ENCODE results near the gene TJP3.

Gene TJP3

GRCh38 chr19:3679138-3679537, 29.0 kb upstream of the TJP3 start:
- no peak overlapping the region for H3K27ac ChIP-seq
- TF ChIP-seq, protein P1, sequence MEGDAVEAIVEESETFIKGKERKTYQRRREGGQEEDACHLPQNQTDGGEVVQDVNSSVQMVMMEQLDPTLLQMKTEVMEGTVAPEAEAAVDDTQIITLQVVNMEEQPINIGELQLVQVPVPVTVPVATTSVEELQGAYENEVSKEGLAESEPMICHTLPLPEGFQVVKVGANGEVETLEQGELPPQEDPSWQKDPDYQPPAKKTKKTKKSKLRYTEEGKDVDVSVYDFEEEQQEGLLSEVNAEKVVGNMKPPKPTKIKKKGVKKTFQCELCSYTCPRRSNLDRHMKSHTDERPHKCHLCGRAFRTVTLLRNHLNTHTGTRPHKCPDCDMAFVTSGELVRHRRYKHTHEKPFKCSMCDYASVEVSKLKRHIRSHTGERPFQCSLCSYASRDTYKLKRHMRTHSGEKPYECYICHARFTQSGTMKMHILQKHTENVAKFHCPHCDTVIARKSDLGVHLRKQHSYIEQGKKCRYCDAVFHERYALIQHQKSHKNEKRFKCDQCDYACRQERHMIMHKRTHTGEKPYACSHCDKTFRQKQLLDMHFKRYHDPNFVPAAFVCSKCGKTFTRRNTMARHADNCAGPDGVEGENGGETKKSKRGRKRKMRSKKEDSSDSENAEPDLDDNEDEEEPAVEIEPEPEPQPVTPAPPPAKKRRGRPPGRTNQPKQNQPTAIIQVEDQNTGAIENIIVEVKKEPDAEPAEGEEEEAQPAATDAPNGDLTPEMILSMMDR (conservative IDR thresholded peaks at IDR 0.05; ENCODE audit: low read depth), result no peak
- CTCF ChIA-PET, result no interaction called here
- no peak for DNase-seq (ENCODE audit: low spot score)
- POLR2A ChIA-PET (ENCODE audit: low non-redundant PET), result no interaction called here

DNA sequence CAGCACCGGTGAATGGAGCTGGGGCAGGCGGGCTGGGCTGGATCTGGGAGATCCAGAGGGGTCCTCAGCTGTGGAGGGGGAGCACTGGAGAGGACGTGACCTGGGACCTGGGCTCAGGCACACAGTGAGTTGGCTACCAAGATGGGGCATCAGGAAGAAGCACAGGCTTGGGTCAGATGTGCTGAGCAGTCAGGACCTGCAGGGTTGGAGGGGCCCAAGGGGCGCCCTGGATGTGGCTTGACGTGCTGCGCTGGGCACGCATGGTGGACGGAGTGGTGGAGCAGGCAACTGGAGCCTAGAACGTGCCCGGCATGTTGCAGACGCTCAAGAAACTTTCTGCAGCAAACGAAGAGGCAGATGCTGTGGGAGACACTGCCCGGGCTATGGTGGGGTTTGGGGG, 28.6 kb upstream of the TJP3 start:
- no peak for DNase-seq (ENCODE audit: low spot score)
- TF ChIP-seq, protein P1 (conservative IDR thresholded peaks at IDR 0.05; ENCODE audit: low read depth), result no peak
- POLR2A ChIA-PET (ENCODE audit: low non-redundant PET), result no interaction called here
- CTCF ChIA-PET, result no interaction called here
- no peak overlapping the region for H3K27ac ChIP-seq

DNA sequence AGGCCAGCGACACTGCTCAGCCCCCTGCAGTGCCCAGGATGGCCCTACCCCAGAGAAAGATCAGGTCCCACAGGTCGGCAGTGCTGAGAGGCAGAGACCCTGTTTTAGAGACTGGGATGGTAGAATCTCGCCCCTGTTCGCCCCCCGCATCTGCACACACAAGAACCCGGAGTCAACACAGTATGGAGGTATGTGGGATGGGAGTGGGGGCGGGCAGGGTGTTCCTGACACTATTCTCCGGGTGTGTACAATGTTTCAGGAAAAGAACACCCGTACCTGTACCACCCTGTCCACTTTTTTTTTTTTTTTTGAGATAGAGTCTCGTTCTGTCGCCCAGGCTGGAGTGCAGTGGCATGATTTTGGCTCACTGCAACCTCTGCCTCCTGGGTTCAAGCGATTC, 27.2 kb upstream of the TJP3 start:
- no peak overlapping the region for H3K27ac ChIP-seq
- ChIA-PET CTCF (no interaction called here), POLR2A (ENCODE audit: low non-redundant PET) (no interaction called here)
- DNase-seq (ENCODE audit: low spot score), result no peak
- TF ChIP-seq, protein P1 (conservative IDR thresholded peaks at IDR 0.05; ENCODE audit: low read depth), result no peak

GRCh38 chr19:3682286-3682685, 25.9 kb upstream of the TJP3 start:
- TF ChIP-seq, protein P1 (conservative IDR thresholded peaks at IDR 0.05; ENCODE audit: low read depth), result no peak
- ChIA-PET POLR2A (ENCODE audit: low non-redundant PET) (no interaction called here), CTCF (interaction anchor here (0.6 kb wide), 1 partner anchor 11 kb away, joined by 4 read pairs; no protein-coding TSS in a partner anchor)
- H3K27ac ChIP-seq, result peak overlapping the region; percentile 9; the same call in 1 of the 2 replicates
- DNase-seq (ENCODE audit: low spot score), result no peak

- ChIA-PET POLR2A (ENCODE audit: low non-redundant PET) (no interaction called here), CTCF (interaction anchor here (0.6 kb wide), 1 partner anchor 12 kb away, joined by 4 read pairs; no protein-coding TSS in a partner anchor)
- TF ChIP-seq, protein P1 (conservative IDR thresholded peaks at IDR 0.05; ENCODE audit: low read depth), result no peak
- DNase-seq (ENCODE audit: low spot score), result no peak
- H3K27ac ChIP-seq, result peak overlapping the region; percentile 9; the same call in 1 of the 2 replicates
Observed at GRCh38 chr19:3682741-3683404, 25.3 kb upstream of the TJP3 start.

GRCh38 chr19:3683405-3684053, 24.7 kb upstream of the TJP3 start:
- no peak overlapping the region for H3K27ac ChIP-seq
- no peak for DNase-seq (ENCODE audit: low spot score)
- POLR2A ChIA-PET (ENCODE audit: low non-redundant PET), result no interaction called here
- TF ChIP-seq, protein P1 (conservative IDR thresholded peaks at IDR 0.05; ENCODE audit: low read depth), result no peak
- CTCF ChIA-PET, result no interaction called here
